ENCODE results near the gene RSBN1.

Gene RSBN1

GRCh38 chr1:113836534-113836933 lies 24.3 kb upstream of the RSBN1 start:
- TF ChIP-seq, protein P1, sequence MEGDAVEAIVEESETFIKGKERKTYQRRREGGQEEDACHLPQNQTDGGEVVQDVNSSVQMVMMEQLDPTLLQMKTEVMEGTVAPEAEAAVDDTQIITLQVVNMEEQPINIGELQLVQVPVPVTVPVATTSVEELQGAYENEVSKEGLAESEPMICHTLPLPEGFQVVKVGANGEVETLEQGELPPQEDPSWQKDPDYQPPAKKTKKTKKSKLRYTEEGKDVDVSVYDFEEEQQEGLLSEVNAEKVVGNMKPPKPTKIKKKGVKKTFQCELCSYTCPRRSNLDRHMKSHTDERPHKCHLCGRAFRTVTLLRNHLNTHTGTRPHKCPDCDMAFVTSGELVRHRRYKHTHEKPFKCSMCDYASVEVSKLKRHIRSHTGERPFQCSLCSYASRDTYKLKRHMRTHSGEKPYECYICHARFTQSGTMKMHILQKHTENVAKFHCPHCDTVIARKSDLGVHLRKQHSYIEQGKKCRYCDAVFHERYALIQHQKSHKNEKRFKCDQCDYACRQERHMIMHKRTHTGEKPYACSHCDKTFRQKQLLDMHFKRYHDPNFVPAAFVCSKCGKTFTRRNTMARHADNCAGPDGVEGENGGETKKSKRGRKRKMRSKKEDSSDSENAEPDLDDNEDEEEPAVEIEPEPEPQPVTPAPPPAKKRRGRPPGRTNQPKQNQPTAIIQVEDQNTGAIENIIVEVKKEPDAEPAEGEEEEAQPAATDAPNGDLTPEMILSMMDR (IDR thresholded peaks at IDR 0.05) = no peak
- no peak for TF ChIP-seq ZFX (IDR thresholded peaks at IDR 0.05; ENCODE audit: borderline replicate concordance)
- H3K27ac ChIP-seq = no peak overlapping the region

- TF ChIP-seq, protein P1 (IDR thresholded peaks at IDR 0.05) = peak; percentile 81
- no peak for TF ChIP-seq ZFX (IDR thresholded peaks at IDR 0.05; ENCODE audit: borderline replicate concordance)
- no peak overlapping the region for H3K27ac ChIP-seq
Observed at GRCh38 chr1:113835686-113836290, 23.5 kb upstream of the RSBN1 start.

- TF ChIP-seq, protein P1 (IDR thresholded peaks at IDR 0.05) = no peak
- TF ChIP-seq ZFX (IDR thresholded peaks at IDR 0.05; ENCODE audit: borderline replicate concordance) = no peak
- no peak overlapping the region for H3K27ac ChIP-seq
Observed at GRCh38 chr1:113834716-113835115, 22.4 kb upstream of the RSBN1 start.

- TF ChIP-seq ZFX (IDR thresholded peaks at IDR 0.05; ENCODE audit: borderline replicate concordance) = no peak
- TF ChIP-seq, protein P1 (IDR thresholded peaks at IDR 0.05) = no peak
- no peak overlapping the region for H3K27ac ChIP-seq
Observed at GRCh38 chr1:113830039-113830438, 17.8 kb upstream of the RSBN1 start.

- TF ChIP-seq, protein P1 (IDR thresholded peaks at IDR 0.05) = no peak
- no peak for TF ChIP-seq ZFX (IDR thresholded peaks at IDR 0.05; ENCODE audit: borderline replicate concordance)
- H3K27ac ChIP-seq = no peak overlapping the region
Observed at GRCh38 chr1:113821916-113822315, 9.6 kb upstream of the RSBN1 start.

GRCh38 chr1:113818578-113818977 lies 6.3 kb upstream of the RSBN1 start:
- H3K27ac ChIP-seq = no peak overlapping the region
- TF ChIP-seq, protein P1 (IDR thresholded peaks at IDR 0.05) = no peak
- no peak for TF ChIP-seq ZFX (IDR thresholded peaks at IDR 0.05; ENCODE audit: borderline replicate concordance)

GRCh38 chr1:113813218-113813617 lies 942 bp upstream of the RSBN1 start:
- peak overlapping the region; percentile 72 for H3K27ac ChIP-seq
- TF ChIP-seq, protein P1 (IDR thresholded peaks at IDR 0.05) = no peak
- TF ChIP-seq ZFX (IDR thresholded peaks at IDR 0.05; ENCODE audit: borderline replicate concordance) = no peak
